Measurements from ENCODE around the gene EWSR1. TPM values are rescaled to one million over a fixed set of nuclear protein-coding genes. Genes with fewer than 3 reads are reported as not detected.

Gene EWSR1
- total and polyA plus RNA-seq, 2 experiments from 2014 or later = 391 to 427 TPM

DNA sequence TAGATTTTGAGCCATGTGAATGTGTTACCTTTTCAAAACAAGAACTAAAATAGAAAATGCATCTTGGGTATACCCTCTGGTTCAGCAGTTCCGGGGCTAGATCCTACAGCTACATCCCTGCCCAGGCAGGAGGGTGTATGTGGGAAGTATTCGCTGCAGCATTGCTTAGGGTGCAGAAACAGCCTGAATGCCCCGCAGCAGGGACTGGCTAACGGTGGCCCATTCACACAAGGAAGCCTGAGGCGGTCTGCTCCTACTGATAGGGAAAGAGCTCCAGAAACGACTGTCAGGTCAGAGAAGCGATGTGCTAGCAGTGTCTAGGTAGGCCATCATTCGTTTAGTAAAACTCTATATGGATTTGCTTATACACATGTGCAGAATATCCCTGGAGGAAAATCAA lies 57.3 kb downstream of the EWSR1 start:
- Mint-ChIP-seq H3K27me3 (ENCODE audit: insufficient read depth, low read depth, poor library complexity) (peaks cover 8% of the 10 kb centered on the region), H3K27ac (no peak overlapping the region), H3K4me1 (0 out of 3 replicates have a peak, but pooled peaks cover 4% of the 10 kb centered on the region), H3K4me3 (no peak overlapping the region), H3K36me3 (ENCODE audit: low read depth) (peaks cover 7% of the 10 kb centered on the region), H3K9me3 (no peaks in the 10 kb centered on the region)
- Histone ChIP-seq H3F3A (replicated peaks; ENCODE audit: low read depth) (no peaks in the 10 kb centered on the region), H3K4me3 (no peak overlapping the region), H3K27me3 (ENCODE audit: insufficient read depth) (no peaks in the 10 kb centered on the region), H3K27ac (ENCODE audit: low read depth) (no peak overlapping the region), H3K36me3 (ENCODE audit: insufficient read depth) (no peaks in the 10 kb centered on the region), H3K79me2 (replicated peaks; ENCODE audit: insufficient read depth) (no peaks in the 10 kb centered on the region), H4K20me1 (replicated peaks; ENCODE audit: insufficient read depth) (no peaks in the 10 kb centered on the region), H3K4me2 (no peak overlapping the region), H3K9me2 (ENCODE audit: insufficient read depth) (no peaks in the 10 kb centered on the region), H3K4me1 (ENCODE audit: insufficient read depth) (no peaks in the 10 kb centered on the region), H2AFZ (no peak overlapping the region)
- TF ChIP-seq EZH2phosphoT487 (IDR thresholded peaks at IDR 0.05; ENCODE audit: unreplicated experiment) = no peak
- TF ChIP-seq, protein P1, sequence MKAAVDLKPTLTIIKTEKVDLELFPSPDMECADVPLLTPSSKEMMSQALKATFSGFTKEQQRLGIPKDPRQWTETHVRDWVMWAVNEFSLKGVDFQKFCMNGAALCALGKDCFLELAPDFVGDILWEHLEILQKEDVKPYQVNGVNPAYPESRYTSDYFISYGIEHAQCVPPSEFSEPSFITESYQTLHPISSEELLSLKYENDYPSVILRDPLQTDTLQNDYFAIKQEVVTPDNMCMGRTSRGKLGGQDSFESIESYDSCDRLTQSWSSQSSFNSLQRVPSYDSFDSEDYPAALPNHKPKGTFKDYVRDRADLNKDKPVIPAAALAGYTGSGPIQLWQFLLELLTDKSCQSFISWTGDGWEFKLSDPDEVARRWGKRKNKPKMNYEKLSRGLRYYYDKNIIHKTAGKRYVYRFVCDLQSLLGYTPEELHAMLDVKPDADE (IDR thresholded peaks at IDR 0.05) = no peak
- no peak for DNase-seq (ENCODE audit: low spot score)
- no peak for ATAC-seq

DNA sequence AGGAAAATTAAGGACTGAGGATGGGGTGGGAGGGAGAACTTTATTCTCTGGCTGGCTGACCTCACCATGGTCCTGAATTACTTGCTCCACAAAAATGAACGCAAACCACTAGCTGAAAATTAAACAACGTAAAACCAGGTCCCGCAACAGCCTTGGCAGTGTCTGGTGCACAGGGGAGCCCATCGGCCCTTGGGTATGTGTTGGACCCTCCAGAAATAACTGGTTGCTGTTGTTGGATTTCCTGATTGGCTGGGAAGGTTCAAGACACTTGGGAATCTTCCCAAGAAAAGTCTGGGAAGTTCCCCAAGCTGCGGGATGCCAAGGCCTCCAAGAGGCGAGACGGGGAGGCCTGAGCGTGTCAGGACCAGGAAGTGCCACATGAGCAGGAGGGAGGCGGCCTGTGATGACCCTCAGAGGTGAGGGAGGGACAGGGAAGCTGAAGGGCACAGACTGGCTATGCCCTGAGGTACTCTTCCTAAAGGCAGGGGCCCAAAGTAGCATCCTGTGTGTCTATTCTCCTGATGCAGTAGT lies 57.8 kb downstream of the EWSR1 start:
- peaks cover 8% of the 10 kb centered on the region for H3K27me3 Mint-ChIP-seq (ENCODE audit: insufficient read depth, low read depth, poor library complexity)
- peaks cover 5% of the 10 kb centered on the region; the same call in 1 of the 3 replicates for H3K4me1 Mint-ChIP-seq
- no peaks in the 10 kb centered on the region for H3K36me3 ChIP-seq (ENCODE audit: insufficient read depth)
- no peaks in the 10 kb centered on the region for H3K9me3 Mint-ChIP-seq
- H3K4me2 ChIP-seq = no peak overlapping the region
- ATAC-seq = no peak
- H3K36me3 Mint-ChIP-seq (ENCODE audit: low read depth) = peaks cover 7% of the 10 kb centered on the region
- H3K9me2 ChIP-seq (ENCODE audit: insufficient read depth) = no peaks in the 10 kb centered on the region
- no peak overlapping the region for H3K4me3 Mint-ChIP-seq
- no peak overlapping the region for H3K4me3 ChIP-seq
- no peak overlapping the region for H3K27ac ChIP-seq (ENCODE audit: low read depth)
- H3K27me3 ChIP-seq (ENCODE audit: insufficient read depth) = no peaks in the 10 kb centered on the region
- no peak overlapping the region for H2AFZ ChIP-seq
- no peaks in the 10 kb centered on the region for H4K20me1 ChIP-seq (replicated peaks; ENCODE audit: insufficient read depth)
- no peak overlapping the region for H3K27ac Mint-ChIP-seq
- no peaks in the 10 kb centered on the region for H3K4me1 ChIP-seq (ENCODE audit: insufficient read depth)
- no peaks in the 10 kb centered on the region for H3F3A ChIP-seq (replicated peaks; ENCODE audit: low read depth)
- H3K79me2 ChIP-seq (replicated peaks; ENCODE audit: insufficient read depth) = no peaks in the 10 kb centered on the region
- no peak for DNase-seq (ENCODE audit: low spot score)
- TF ChIP-seq NANOG (IDR thresholded peaks at IDR 0.05; ENCODE audit: borderline replicate concordance) (no peak), JUNB (IDR thresholded peaks at IDR 0.05; ENCODE audit: unreplicated experiment) (no peak), STAT1 (IDR thresholded peaks at IDR 0.05; ENCODE audit: unreplicated experiment) (no peak), ZNF331 (CRISPR knock-in tag; IDR thresholded peaks at IDR 0.05; ENCODE audit: low read depth) (no peak), CREB1 (CRISPR knock-in tag; IDR thresholded peaks at IDR 0.05; ENCODE audit: low read depth) (no peak)
- TF ChIP-seq, protein P2, sequence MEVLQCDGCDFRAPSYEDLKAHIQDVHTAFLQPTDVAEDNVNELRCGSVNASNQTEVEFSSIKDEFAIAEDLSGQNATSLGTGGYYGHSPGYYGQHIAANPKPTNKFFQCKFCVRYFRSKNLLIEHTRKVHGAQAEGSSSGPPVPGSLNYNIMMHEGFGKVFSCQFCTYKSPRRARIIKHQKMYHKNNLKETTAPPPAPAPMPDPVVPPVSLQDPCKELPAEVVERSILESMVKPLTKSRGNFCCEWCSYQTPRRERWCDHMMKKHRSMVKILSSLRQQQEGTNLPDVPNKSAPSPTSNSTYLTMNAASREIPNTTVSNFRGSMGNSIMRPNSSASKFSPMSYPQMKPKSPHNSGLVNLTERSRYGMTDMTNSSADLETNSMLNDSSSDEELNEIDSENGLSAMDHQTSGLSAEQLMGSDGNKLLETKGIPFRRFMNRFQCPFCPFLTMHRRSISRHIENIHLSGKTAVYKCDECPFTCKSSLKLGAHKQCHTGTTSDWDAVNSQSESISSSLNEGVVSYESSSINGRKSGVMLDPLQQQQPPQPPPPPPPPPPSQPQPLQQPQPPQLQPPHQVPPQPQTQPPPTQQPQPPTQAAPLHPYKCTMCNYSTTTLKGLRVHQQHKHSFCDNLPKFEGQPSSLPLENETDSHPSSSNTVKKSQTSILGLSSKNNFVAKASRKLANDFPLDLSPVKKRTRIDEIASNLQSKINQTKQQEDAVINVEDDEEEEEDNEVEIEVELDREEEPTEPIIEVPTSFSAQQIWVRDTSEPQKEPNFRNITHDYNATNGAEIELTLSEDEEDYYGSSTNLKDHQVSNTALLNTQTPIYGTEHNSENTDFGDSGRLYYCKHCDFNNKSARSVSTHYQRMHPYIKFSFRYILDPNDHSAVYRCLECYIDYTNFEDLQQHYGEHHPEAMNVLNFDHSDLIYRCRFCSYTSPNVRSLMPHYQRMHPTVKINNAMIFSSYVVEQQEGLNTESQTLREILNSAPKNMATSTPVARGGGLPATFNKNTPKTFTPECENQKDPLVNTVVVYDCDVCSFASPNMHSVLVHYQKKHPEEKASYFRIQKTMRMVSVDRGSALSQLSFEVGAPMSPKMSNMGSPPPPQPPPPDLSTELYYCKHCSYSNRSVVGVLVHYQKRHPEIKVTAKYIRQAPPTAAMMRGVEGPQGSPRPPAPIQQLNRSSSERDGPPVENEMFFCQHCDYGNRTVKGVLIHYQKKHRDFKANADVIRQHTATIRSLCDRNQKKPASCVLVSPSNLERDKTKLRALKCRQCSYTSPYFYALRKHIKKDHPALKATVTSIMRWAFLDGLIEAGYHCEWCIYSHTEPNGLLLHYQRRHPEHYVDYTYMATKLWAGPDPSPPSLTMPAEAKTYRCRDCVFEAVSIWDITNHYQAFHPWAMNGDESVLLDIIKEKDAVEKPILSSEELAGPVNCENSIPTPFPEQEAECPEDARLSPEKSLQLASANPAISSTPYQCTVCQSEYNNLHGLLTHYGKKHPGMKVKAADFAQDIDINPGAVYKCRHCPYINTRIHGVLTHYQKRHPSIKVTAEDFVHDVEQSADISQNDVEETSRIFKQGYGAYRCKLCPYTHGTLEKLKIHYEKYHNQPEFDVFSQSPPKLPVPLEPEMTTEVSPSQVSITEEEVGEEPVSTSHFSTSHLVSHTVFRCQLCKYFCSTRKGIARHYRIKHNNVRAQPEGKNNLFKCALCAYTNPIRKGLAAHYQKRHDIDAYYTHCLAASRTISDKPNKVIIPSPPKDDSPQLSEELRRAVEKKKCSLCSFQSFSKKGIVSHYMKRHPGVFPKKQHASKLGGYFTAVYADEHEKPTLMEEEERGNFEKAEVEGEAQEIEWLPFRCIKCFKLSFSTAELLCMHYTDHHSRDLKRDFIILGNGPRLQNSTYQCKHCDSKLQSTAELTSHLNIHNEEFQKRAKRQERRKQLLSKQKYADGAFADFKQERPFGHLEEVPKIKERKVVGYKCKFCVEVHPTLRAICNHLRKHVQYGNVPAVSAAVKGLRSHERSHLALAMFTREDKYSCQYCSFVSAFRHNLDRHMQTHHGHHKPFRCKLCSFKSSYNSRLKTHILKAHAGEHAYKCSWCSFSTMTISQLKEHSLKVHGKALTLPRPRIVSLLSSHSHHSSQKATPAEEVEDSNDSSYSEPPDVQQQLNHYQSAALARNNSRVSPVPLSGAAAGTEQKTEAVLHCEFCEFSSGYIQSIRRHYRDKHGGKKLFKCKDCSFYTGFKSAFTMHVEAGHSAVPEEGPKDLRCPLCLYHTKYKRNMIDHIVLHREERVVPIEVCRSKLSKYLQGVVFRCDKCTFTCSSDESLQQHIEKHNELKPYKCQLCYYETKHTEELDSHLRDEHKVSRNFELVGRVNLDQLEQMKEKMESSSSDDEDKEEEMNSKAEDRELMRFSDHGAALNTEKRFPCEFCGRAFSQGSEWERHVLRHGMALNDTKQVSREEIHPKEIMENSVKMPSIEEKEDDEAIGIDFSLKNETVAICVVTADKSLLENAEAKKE (CRISPR knock-in tag; IDR thresholded peaks at IDR 0.05) = no peak
- TF ChIP-seq, protein P3, sequence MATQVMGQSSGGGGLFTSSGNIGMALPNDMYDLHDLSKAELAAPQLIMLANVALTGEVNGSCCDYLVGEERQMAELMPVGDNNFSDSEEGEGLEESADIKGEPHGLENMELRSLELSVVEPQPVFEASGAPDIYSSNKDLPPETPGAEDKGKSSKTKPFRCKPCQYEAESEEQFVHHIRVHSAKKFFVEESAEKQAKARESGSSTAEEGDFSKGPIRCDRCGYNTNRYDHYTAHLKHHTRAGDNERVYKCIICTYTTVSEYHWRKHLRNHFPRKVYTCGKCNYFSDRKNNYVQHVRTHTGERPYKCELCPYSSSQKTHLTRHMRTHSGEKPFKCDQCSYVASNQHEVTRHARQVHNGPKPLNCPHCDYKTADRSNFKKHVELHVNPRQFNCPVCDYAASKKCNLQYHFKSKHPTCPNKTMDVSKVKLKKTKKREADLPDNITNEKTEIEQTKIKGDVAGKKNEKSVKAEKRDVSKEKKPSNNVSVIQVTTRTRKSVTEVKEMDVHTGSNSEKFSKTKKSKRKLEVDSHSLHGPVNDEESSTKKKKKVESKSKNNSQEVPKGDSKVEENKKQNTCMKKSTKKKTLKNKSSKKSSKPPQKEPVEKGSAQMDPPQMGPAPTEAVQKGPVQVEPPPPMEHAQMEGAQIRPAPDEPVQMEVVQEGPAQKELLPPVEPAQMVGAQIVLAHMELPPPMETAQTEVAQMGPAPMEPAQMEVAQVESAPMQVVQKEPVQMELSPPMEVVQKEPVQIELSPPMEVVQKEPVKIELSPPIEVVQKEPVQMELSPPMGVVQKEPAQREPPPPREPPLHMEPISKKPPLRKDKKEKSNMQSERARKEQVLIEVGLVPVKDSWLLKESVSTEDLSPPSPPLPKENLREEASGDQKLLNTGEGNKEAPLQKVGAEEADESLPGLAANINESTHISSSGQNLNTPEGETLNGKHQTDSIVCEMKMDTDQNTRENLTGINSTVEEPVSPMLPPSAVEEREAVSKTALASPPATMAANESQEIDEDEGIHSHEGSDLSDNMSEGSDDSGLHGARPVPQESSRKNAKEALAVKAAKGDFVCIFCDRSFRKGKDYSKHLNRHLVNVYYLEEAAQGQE (IDR thresholded peaks at IDR 0.05; ENCODE audit: unreplicated experiment) = no peak

Data from GM23338 (cell line).